ENCODE data around the gene SH3RF2.

SH3RF2 gene

DNA sequence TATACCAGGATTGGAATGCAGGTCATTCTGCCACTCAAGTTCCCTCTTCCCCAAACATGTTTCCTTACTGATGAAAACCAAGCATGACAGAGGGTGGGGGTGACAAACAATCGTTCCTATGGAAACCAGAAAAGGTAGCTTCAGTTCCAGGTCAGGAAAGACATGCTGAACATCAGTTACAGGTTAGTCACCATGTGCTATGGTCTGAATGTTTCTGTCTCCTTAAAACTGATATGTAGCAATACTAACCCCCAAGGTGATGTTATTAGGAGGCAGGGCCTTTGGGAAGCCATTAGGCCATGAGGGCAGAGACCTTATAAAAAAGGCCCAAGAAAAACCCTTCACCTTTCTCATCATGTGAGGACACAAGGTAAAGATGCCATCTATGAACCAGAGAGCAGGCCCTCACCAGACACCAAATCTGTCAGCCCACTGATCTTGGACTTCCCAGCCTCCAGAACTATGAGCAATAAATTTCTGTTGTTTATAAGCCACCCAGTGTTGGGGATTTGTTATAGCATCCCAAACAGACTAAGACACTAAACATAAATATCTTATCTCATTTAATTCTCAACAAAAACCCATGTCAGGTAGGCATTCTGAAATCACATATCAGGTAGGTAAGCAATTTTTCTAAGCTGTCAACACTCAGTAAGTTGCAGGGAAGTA is 15.7 kb upstream of the SH3RF2 start:
- Histone ChIP-seq H3K9ac (ENCODE audit: low read depth, low read length) (no peak overlapping the region), H2AFZ (ENCODE audit: low read depth, low read length) (no peak overlapping the region), H4K20me1 (ENCODE audit: insufficient read depth, low read length) (no peaks in the 10 kb centered on the region), H3K36me3 (ENCODE audit: insufficient read depth, low read length) (no peaks in the 10 kb centered on the region), H3K79me2 (ENCODE audit: insufficient read depth, low read length) (no peaks in the 10 kb centered on the region), H3K4me1 (ENCODE audit: insufficient read depth, low read length) (no peaks in the 10 kb centered on the region), H3K4me3 (ENCODE audit: low read depth in 1 of 2, low read length in 2 of 2) (no peak overlapping the region), H3K4me2 (ENCODE audit: insufficient read depth, low read length) (no peak overlapping the region), H3K9me3 (ENCODE audit: insufficient read depth, low read length, severe bottlenecking) (no peaks in the 10 kb centered on the region), H3K27ac (ENCODE audit: low read length) (no peak overlapping the region), H3K27me3 (ENCODE audit: insufficient read depth, low read length, poor library complexity) (no peaks in the 10 kb centered on the region)
- TF ChIP-seq, protein P1, sequence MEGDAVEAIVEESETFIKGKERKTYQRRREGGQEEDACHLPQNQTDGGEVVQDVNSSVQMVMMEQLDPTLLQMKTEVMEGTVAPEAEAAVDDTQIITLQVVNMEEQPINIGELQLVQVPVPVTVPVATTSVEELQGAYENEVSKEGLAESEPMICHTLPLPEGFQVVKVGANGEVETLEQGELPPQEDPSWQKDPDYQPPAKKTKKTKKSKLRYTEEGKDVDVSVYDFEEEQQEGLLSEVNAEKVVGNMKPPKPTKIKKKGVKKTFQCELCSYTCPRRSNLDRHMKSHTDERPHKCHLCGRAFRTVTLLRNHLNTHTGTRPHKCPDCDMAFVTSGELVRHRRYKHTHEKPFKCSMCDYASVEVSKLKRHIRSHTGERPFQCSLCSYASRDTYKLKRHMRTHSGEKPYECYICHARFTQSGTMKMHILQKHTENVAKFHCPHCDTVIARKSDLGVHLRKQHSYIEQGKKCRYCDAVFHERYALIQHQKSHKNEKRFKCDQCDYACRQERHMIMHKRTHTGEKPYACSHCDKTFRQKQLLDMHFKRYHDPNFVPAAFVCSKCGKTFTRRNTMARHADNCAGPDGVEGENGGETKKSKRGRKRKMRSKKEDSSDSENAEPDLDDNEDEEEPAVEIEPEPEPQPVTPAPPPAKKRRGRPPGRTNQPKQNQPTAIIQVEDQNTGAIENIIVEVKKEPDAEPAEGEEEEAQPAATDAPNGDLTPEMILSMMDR (IDR thresholded peaks at IDR 0.05; ENCODE audit: borderline replicate concordance, extremely low read depth, low read length, poor library complexity, severe bottlenecking) = no peak
- TF ChIP-seq EZH2 (IDR thresholded peaks at IDR 0.05; ENCODE audit: borderline replicate concordance, low read depth, low read length, severe bottlenecking) = no peak
- no peak for ATAC-seq (ENCODE audit: insufficient read depth, low read depth)
- no peak for DNase-seq

DNA sequence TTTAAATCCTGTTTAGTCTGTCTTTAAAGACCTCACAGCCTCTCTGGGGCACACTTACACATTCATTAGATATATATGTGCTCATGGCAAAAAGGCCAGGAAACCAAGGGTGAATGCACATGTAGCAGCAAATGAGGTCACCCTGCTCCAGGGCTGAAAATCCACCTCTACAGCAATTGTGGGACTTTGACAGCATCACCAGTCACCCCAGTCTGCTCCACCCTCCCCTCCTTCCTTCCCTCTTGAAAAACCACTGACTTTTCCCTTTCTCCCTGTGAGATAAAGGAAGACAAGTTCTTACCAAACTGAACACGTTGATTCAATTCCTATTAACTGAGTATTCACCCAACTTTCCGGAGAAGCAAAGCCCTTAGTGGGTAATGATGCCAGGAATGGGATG is 15.2 kb upstream of the SH3RF2 start:
- TF ChIP-seq EZH2 (IDR thresholded peaks at IDR 0.05; ENCODE audit: borderline replicate concordance, low read depth, low read length, severe bottlenecking) = no peak
- Histone ChIP-seq H3K27ac (ENCODE audit: low read length) (no peak overlapping the region), H3K9me3 (ENCODE audit: insufficient read depth, low read length, severe bottlenecking) (no peaks in the 10 kb centered on the region), H3K4me1 (ENCODE audit: insufficient read depth, low read length) (no peaks in the 10 kb centered on the region), H3K4me3 (ENCODE audit: low read depth in 1 of 2, low read length in 2 of 2) (no peak overlapping the region), H3K27me3 (ENCODE audit: insufficient read depth, low read length, poor library complexity) (no peaks in the 10 kb centered on the region), H3K9ac (ENCODE audit: low read depth, low read length) (no peak overlapping the region), H2AFZ (ENCODE audit: low read depth, low read length) (no peak overlapping the region), H4K20me1 (ENCODE audit: insufficient read depth, low read length) (no peaks in the 10 kb centered on the region), H3K36me3 (ENCODE audit: insufficient read depth, low read length) (no peaks in the 10 kb centered on the region), H3K79me2 (ENCODE audit: insufficient read depth, low read length) (no peaks in the 10 kb centered on the region), H3K4me2 (ENCODE audit: insufficient read depth, low read length) (no peak overlapping the region)
- DNase-seq = no peak
- ATAC-seq (ENCODE audit: insufficient read depth, low read depth) = no peak

DNA sequence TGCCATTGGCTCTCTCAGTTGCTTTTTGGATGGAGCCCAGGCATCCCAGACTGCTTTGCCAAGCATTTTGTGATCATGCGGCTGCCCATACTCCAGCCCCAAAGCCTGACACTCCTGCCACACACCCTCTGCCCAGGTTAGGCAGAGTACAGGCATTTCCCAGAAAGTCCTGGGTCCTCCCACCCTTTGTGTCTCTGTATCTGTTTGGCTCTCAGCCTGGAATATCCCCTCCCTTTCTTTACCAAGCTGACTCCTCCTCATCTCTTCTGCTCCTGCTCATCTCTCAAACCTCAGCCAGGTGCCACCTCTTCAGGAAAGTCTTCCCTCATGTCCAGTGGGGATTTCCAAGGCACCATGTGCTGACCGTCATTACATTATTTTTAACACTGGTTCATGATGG is 14.3 kb upstream of the SH3RF2 start:
- no peak overlapping the region for H3K4me2 ChIP-seq (ENCODE audit: insufficient read depth, low read length)
- no peaks in the 10 kb centered on the region for H3K4me1 ChIP-seq (ENCODE audit: insufficient read depth, low read length)
- no peak overlapping the region for H3K4me3 ChIP-seq (ENCODE audit: low read depth in 1 of 2, low read length in 2 of 2)
- DNase-seq = no peak
- no peaks in the 10 kb centered on the region for H3K9me3 ChIP-seq (ENCODE audit: insufficient read depth, low read length, severe bottlenecking)
- no peak for TF ChIP-seq EZH2 (IDR thresholded peaks at IDR 0.05; ENCODE audit: borderline replicate concordance, low read depth, low read length, severe bottlenecking)
- TF ChIP-seq, protein P1 (IDR thresholded peaks at IDR 0.05; ENCODE audit: borderline replicate concordance, extremely low read depth, low read length, poor library complexity, severe bottlenecking) = no peak
- H4K20me1 ChIP-seq (ENCODE audit: insufficient read depth, low read length) = no peaks in the 10 kb centered on the region
- H3K27ac ChIP-seq (ENCODE audit: low read length) = no peak overlapping the region
- no peaks in the 10 kb centered on the region for H3K36me3 ChIP-seq (ENCODE audit: insufficient read depth, low read length)
- no peaks in the 10 kb centered on the region for H3K79me2 ChIP-seq (ENCODE audit: insufficient read depth, low read length)
- H3K9ac ChIP-seq (ENCODE audit: low read depth, low read length) = no peak overlapping the region
- no peaks in the 10 kb centered on the region for H3K27me3 ChIP-seq (ENCODE audit: insufficient read depth, low read length, poor library complexity)
- no peak for ATAC-seq (ENCODE audit: insufficient read depth, low read depth)
- H2AFZ ChIP-seq (ENCODE audit: low read depth, low read length) = no peak overlapping the region

DNA sequence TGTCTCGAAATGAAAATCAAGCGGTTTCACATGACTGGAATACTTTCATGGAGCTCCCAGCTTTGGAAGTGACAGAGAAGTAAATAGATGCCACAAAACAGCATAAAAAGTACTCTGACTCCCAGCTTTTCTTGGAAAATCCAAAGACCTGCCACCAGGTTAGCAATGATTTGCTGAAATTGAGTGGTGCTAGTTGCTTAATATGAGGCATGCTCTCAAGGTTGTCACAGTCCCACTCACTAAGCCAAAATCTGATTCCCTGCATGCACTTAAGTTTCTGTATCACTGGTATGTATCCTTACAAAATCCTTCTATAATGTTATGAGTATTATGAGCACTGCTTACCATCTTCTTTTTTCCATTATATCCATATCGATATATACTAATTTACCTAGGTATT is 13.0 kb upstream of the SH3RF2 start:
- no peak for ATAC-seq (ENCODE audit: insufficient read depth, low read depth)
- TF ChIP-seq, protein P1 (IDR thresholded peaks at IDR 0.05; ENCODE audit: borderline replicate concordance, extremely low read depth, low read length, poor library complexity, severe bottlenecking) = no peak
- TF ChIP-seq EZH2 (IDR thresholded peaks at IDR 0.05; ENCODE audit: borderline replicate concordance, low read depth, low read length, severe bottlenecking) = no peak
- DNase-seq = no peak

More for the DNA sequence above, 13.0 kb upstream of the SH3RF2 start:
- no peak overlapping the region for H3K27ac ChIP-seq (ENCODE audit: low read length)
- no peaks in the 10 kb centered on the region for H3K9me3 ChIP-seq (ENCODE audit: insufficient read depth, low read length, severe bottlenecking)
- no peaks in the 10 kb centered on the region for H3K79me2 ChIP-seq (ENCODE audit: insufficient read depth, low read length)
- no peaks in the 10 kb centered on the region for H4K20me1 ChIP-seq (ENCODE audit: insufficient read depth, low read length)
- no peak overlapping the region for H3K4me2 ChIP-seq (ENCODE audit: insufficient read depth, low read length)
- no peak overlapping the region for H2AFZ ChIP-seq (ENCODE audit: low read depth, low read length)
- no peaks in the 10 kb centered on the region for H3K36me3 ChIP-seq (ENCODE audit: insufficient read depth, low read length)
- no peaks in the 10 kb centered on the region for H3K4me1 ChIP-seq (ENCODE audit: insufficient read depth, low read length)
- no peak overlapping the region for H3K9ac ChIP-seq (ENCODE audit: low read depth, low read length)
- H3K27me3 ChIP-seq (ENCODE audit: insufficient read depth, low read length, poor library complexity) = no peaks in the 10 kb centered on the region
- H3K4me3 ChIP-seq (ENCODE audit: low read depth in 1 of 2, low read length in 2 of 2) = no peak overlapping the region

All from DND-41 (cell line).